GM13977 (cell line): ENCODE measurements around the gene SGK1.

Source experiments
- DNase-seq: peaks from one replicate; pipeline ENCODE4 v3.0.0; 2012; ENCODE audit warnings: low spot score
- CTCF ChIP-seq: IDR thresholded peaks from 2 replicates; pipeline ENCODE4 v1.5.1; 2012; ENCODE audit warnings: mild to moderate bottlenecking, control low read depth; ENCODE audit not compliant: insufficient read depth; ENCODE audit errors: extremely low read depth, missing control alignments
- in situ Hi-C: fragments of 300-500 bp; cut with MboI; formaldehyde crosslinking; loops from one replicate; pipeline ENCODE4 v1.12.0; 2022; ENCODE audit warnings: low sequenced_read_pairs, low pct_unique_long_range_greater_than_20kb, mixed read lengths, inconsistent platforms; ENCODE audit not compliant: unreplicated experiment

Gene SGK1

GRCh38 chr6:134134654-134135053 lies 183.3 kb downstream of the SGK1 start:
- no peak for DNase-seq
- in situ Hi-C loops, result no loop called here
- no peak for TF ChIP-seq CTCF

- in situ Hi-C loops, result no loop called here
- DNase-seq, result no peak
- no peak for TF ChIP-seq CTCF
Observed at GRCh38 chr6:134132494-134133141, 185.3 kb downstream of the SGK1 start.

GRCh38 chr6:134131530-134132139 lies 186.3 kb downstream of the SGK1 start:
- TF ChIP-seq CTCF, result no peak
- DNase-seq, result no peak
- in situ Hi-C loops, result no loop called here

- in situ Hi-C loops, result no loop called here
- DNase-seq, result no peak
- TF ChIP-seq CTCF, result no peak
Observed at GRCh38 chr6:134128146-134128545, 189.8 kb downstream of the SGK1 start.

- TF ChIP-seq CTCF, result peak; percentile 66
- in situ Hi-C loops, result no loop called here
- DNase-seq, result peak; percentile 41
Observed at GRCh38 chr6:134123666-134124208, 194.2 kb downstream of the SGK1 start.

GRCh38 chr6:134122775-134123174 lies 195.1 kb downstream of the SGK1 start:
- in situ Hi-C loops, result no loop called here

More at GRCh38 chr6:134122775-134123174, 195.1 kb downstream of the SGK1 start:
- no peak for TF ChIP-seq CTCF
- no peak for DNase-seq
